Heart left ventricle (tissue), 16 donors: ENCODE data around the gene KLHL2. TPM values are rescaled to one million over a fixed set of nuclear protein-coding genes. Genes with fewer than 3 reads are reported as not detected.

Experiments used
- ATAC-seq, 4 donors: fragments of 200-7000 bp; cut with Tn5 transposase; one replicate each; pipeline ENCODE4 v1.9.1; 2020 to 2022; ENCODE audit warnings: moderate library complexity in 4 of 4, mild to moderate bottlenecking in 3 of 4, moderate number of reproducible peaks in 1 of 4
- DNase-seq, 5 donors: peaks; one replicate each; pipeline ENCODE4 v3.0.0-alpha.2; 2020
- H3K27ac ChIP-seq, 12 donors: fragments of 200-600 bp; sonication (generic) in 4 of 12; one replicate each; pipeline versions ENCODE4 v1.5.0 to v1.8.0; 2016 to 2022; ENCODE audit warnings: mild to moderate bottlenecking in 2 of 12
- H3K27me3 ChIP-seq, 9 donors: fragments of 200-600 bp; sonication (generic) in 2 of 9; one replicate each; pipeline versions ENCODE4 v1.5.1 to v1.8.0; 2016 to 2022; ENCODE audit warnings: mild to moderate bottlenecking in 3 of 9
- H3K36me3 ChIP-seq, 9 donors: fragments of 200-600 bp; sonication (generic) in 2 of 9; one replicate each; pipeline versions ENCODE4 v1.5.0 to v1.8.0; 2018 to 2022; ENCODE audit warnings: mild to moderate bottlenecking in 2 of 9
- H3K4me1 ChIP-seq, 12 donors: fragments of 200-600 bp; sonication (generic) in 4 of 12; one replicate each; pipeline versions ENCODE4 v1.5.0 to v1.8.0; 2016 to 2022; ENCODE audit warnings: mild to moderate bottlenecking in 3 of 12
- H3K4me3 ChIP-seq, 12 donors: fragments of 200-600 bp; sonication (generic) in 4 of 12; one replicate each; pipeline versions ENCODE4 v1.5.0 to v1.8.0; 2017 to 2022; ENCODE audit warnings: mild to moderate bottlenecking in 9 of 12, moderate library complexity in 4 of 12
- H3K9me3 ChIP-seq, 12 donors: fragments of 200-600 bp; sonication (generic) in 4 of 12; one replicate each; pipeline versions ENCODE4 v1.5.0 to v1.8.0; 2016 to 2022; ENCODE audit warnings: mild to moderate bottlenecking in 1 of 12
- POLR2A ChIP-seq, 2 donors: fragments of 450-650 bp; IDR thresholded peaks; one replicate each; pipeline ENCODE4 v1.6.1; 2017; ENCODE audit warnings: antibody characterized with exemption in 2 of 2, mild to moderate bottlenecking in 2 of 2, moderate library complexity in 2 of 2
- WGBS, 4 donors: extraction: QIAGEN DNeasy Blood & Tissue Kit in 2 of 4; methylation state at CpG; one replicate each; pipeline versions ENCODE4 v1.1.5 to v1.1.7; 2013 to 2018; 5-methylcytosine and 5-hydroxymethylcytosine counted together
- intact Hi-C, 10 donors: fragments of 100-400 bp; cut with DNase I; formaldehyde crosslinking; loops; one replicate each; pipeline versions ENCODE4 v1.11.1 to v1.14.2; 2022
- polyA plus RNA-seq, 2 donors: library from polyadenylated mRNA; stranded (reverse); fragments of 200-250 nt; gene quantifications; one replicate each; pipeline ENCODE4 v1.2.3, GENCODE V29; 2013
- total RNA-seq, 9 donors: library from RNA; depleted of rRNA in 2 of 9; stranded (reverse); fragments of >200 nt in 2 of 9; fragmentation: NEBNext Ultra II Directional in 3 of 9; extraction: Animal tissue kit (Norgen Biotek cat#: 25700) in 3 of 9; gene quantifications; one replicate each; pipeline versions ENCODE4 v1.1.0 to v1.2.4, GENCODE V29; 2016 to 2023
- TF ChIP-seq, protein P1 (sequence below), 12 donors: fragments of 200-600 bp; sonication (generic) in 4 of 12; IDR thresholded peaks; one replicate each; pipeline versions ENCODE4 v1.5.0 to v1.8.0; 2018 to 2022; ENCODE audit warnings: antibody characterized with exemption in 12 of 12, mild to moderate bottlenecking in 5 of 12
- donor health status: ischemic (EF 13 %, LVEDD 7.1; RV severe dilation, severe dysfunction).
- donor health status: healthy with polysubstance abuse.
- donor health status: DM: no; HTN: yes; CAD: no.
- donor health status: DM: no; HTN: no; CAD: no.
- donor health status: ischemic (EF 25% LVEDD 6.9; RV normal size, moderate dysfunction).
- donor health status: ischemic (EF 25% LVEDD 5.7; RV mildly dilated, moderate dysfunction).
- donor health status: healthy.
- donor health status: DM: yes; HTN: yes; CAD: no.
- donor health status: ischemic (EF 35%, LVEDD 5.7; RV mildly dilated, moderate dysfunction).
- donor health status: nonischemic (EF 11% LVEDD 7.7; RV severe dilation, severe dysfunction).
- donor health status: DM: yes; HTN: yes; CAD: no.
- donor health status: PGD.
- donor health status: ischemic (EF 29% LVEDD 5.4; RV normal size, mild dysfunction).
- donor health status: nonischemic (EF 23%, LVEDD 6.1; RV moderate dilation, normal function).

The KLHL2 gene
- total and polyA plus RNA-seq, 11 donors: 4.0 to 18.6 (median 10.8) TPM

- Histone ChIP-seq H3K36me3 (peaks cover 0 to 23% (median 11%) of the 10 kb centered on the region in 9 donors), H3K4me1 (peaks cover 0 to 35% (median 13%) of the 10 kb centered on the region in 12 donors), H3K9me3 (no peaks in the 10 kb centered on the region), H3K27me3 (no peaks in the 10 kb centered on the region), H3K4me3 (no peak overlapping the region), H3K27ac (no peak overlapping the region)
- intact Hi-C loops: no loop called here
- no peak for DNase-seq
- TF ChIP-seq, protein P1, sequence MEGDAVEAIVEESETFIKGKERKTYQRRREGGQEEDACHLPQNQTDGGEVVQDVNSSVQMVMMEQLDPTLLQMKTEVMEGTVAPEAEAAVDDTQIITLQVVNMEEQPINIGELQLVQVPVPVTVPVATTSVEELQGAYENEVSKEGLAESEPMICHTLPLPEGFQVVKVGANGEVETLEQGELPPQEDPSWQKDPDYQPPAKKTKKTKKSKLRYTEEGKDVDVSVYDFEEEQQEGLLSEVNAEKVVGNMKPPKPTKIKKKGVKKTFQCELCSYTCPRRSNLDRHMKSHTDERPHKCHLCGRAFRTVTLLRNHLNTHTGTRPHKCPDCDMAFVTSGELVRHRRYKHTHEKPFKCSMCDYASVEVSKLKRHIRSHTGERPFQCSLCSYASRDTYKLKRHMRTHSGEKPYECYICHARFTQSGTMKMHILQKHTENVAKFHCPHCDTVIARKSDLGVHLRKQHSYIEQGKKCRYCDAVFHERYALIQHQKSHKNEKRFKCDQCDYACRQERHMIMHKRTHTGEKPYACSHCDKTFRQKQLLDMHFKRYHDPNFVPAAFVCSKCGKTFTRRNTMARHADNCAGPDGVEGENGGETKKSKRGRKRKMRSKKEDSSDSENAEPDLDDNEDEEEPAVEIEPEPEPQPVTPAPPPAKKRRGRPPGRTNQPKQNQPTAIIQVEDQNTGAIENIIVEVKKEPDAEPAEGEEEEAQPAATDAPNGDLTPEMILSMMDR (IDR thresholded peaks at IDR 0.05): no peak
- TF ChIP-seq POLR2A (IDR thresholded peaks at IDR 0.05): no peak
- WGBS, 4 donors: 92 to 96% (median 93%) methylated on average over 1 of the region's 1 CpG
- ATAC-seq: no peak
Observed at GRCh38 chr4:165331359-165331758, 124.0 kb downstream of the KLHL2 start.

DNA sequence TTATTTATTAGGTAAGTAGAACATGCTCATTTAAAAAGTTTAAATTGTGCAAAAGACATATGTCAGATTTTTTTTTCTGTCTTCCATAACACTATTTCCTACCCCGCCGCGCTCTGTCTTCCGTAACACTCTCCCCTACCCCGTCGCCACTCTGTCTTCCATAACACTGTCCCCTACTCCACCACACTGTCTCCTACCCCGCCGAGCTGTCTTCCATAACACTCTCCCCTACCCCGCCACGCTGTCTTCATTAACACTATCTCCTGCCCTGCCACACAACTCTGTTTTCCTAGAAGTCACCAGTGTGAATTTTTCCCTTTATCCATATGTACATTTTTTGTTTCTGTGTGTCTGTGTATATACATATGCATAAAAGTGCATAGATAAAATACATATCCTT, 124.5 kb downstream of the KLHL2 start:
- intact Hi-C loops: no loop called here
- DNase-seq: no peak
- no peak overlapping the region for H3K27ac ChIP-seq
- ATAC-seq: no peak
- TF ChIP-seq, protein P1 (IDR thresholded peaks at IDR 0.05): no peak
- no peak for TF ChIP-seq POLR2A (IDR thresholded peaks at IDR 0.05)
- peaks cover 0 to 31% (median 12%) of the 10 kb centered on the region in 12 donors for H3K4me1 ChIP-seq
- no peaks in the 10 kb centered on the region for H3K27me3 ChIP-seq
- peaks cover 0 to 26% (median 11%) of the 10 kb centered on the region in 9 donors for H3K36me3 ChIP-seq
- WGBS, 4 donors: 80 to 86% (median 85%) methylated on average over 10 of the region's 10 CpGs
- no peaks in the 10 kb centered on the region for H3K9me3 ChIP-seq
- H3K4me3 ChIP-seq: no peak overlapping the region

GRCh38 chr4:165332502-165332901, 125.1 kb downstream of the KLHL2 start:
- peaks cover 0 to 31% (median 12%) of the 10 kb centered on the region in 12 donors for H3K4me1 ChIP-seq
- ATAC-seq: no peak
- no peaks in the 10 kb centered on the region for H3K27me3 ChIP-seq
- H3K36me3 ChIP-seq: peaks cover 0 to 33% (median 14%) of the 10 kb centered on the region in 9 donors
- 60 to 69% (median 62%) methylated on average over 1 of the region's 1 CpG for WGBS, 4 donors
- TF ChIP-seq POLR2A (IDR thresholded peaks at IDR 0.05): no peak
- TF ChIP-seq, protein P1 (IDR thresholded peaks at IDR 0.05): no peak
- no peaks in the 10 kb centered on the region for H3K9me3 ChIP-seq
- no peak overlapping the region for H3K4me3 ChIP-seq
- intact Hi-C loops: no loop called here
- H3K27ac ChIP-seq: no peak overlapping the region
- no peak for DNase-seq

DNA sequence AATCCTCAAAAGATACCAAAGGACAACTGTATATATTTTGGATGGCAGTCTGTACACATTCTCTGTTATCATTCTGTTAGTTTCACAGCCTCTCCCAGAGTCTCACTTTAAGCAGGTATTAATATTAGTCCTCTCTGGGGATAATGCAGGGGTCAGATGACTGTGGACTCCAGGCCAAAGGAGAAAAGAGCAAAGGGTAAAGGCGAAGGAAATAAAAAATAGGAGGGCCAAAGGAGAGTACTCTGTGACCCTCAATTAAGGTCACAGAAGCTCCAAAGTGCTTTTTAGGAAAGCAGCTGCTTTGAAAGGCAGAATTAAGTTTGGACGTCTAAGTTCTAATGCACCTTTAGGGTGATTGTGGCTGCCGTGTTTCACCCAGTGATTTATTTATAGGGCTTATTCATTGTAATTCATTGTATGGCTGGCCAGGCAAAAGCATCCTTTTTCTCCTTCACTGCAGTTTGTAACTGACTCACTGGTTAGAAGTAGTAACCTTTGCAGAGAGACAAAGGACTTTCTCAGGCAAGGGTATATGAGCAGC, 127.9 kb downstream of the KLHL2 start:
- WGBS, 4 donors: 67 to 81% (median 67%) methylated on average over 3 of the region's 3 CpGs
- H3K9me3 ChIP-seq: no peaks in the 10 kb centered on the region
- no peak overlapping the region for H3K27ac ChIP-seq
- H3K27me3 ChIP-seq: no peaks in the 10 kb centered on the region
- TF ChIP-seq, protein P1 (IDR thresholded peaks at IDR 0.05): no peak
- TF ChIP-seq POLR2A (IDR thresholded peaks at IDR 0.05): no peak
- intact Hi-C loops: no loop called here
- DNase-seq (no peak), ATAC-seq (no peak)
- H3K36me3 ChIP-seq: peaks cover 0 to 60% (median 41%) of the 10 kb centered on the region in 9 donors
- peaks cover 0 to 11% (median 0%) of the 10 kb centered on the region in 12 donors for H3K4me1 ChIP-seq
- no peak overlapping the region for H3K4me3 ChIP-seq
